ENCODE results near the gene MMP24OS. TPM values are rescaled to one million over a fixed set of nuclear protein-coding genes. Genes with fewer than 3 reads are reported as not detected.

MMP24OS gene
- total and polyA plus RNA-seq, 5 donors from 2014 or later, result 8.7 to 50.6 (median 9.6) TPM

- DNase-seq, result peak; percentile 71 to 93 (median 83)
- H3K9me3 Mint-ChIP-seq, result no peaks in the 10 kb centered on the region
- no peaks in the 10 kb centered on the region for H3K27me3 Mint-ChIP-seq
- no peak overlapping the region for H3K27ac ChIP-seq (ENCODE audit: insufficient read depth, low read length, poor library complexity, severe bottlenecking)
- H3K4me3 Mint-ChIP-seq, result no peak overlapping the region
- H3K27ac Mint-ChIP-seq, result peak overlapping the region in 2 of 3 donors; percentile 21 to 85
- H3K9me3 ChIP-seq (ENCODE audit: control insufficient read depth in 2 of 2, low read length in 2 of 2), result no peaks in the 10 kb centered on the region
- H3K4me3 ChIP-seq (ENCODE audit: low read depth, low read length), result no peak overlapping the region
- H3K4me1 ChIP-seq (ENCODE audit: control insufficient read depth, insufficient read depth, low read length, poor library complexity, severe bottlenecking), result peaks cover 7% of the 10 kb centered on the region
- peak; percentile 83 to 84 for ATAC-seq (ENCODE audit: low read depth in 2 of 2)
- H3K36me3 ChIP-seq (ENCODE audit: control insufficient read depth, insufficient read depth, low read length), result peaks cover 4% of the 10 kb centered on the region
- peaks cover 4% of the 10 kb centered on the region for H3K36me3 Mint-ChIP-seq
- H3K4me1 Mint-ChIP-seq, result peaks cover 4 to 15% (median 8%) of the 10 kb centered on the region in 4 donors
- no peaks in the 10 kb centered on the region for H3K27me3 ChIP-seq (ENCODE audit: control insufficient read depth, insufficient read depth, low read length)
Observed at GRCh38 chr20:35303735-35304491, 26.0 kb upstream of the MMP24OS start.

- Histone ChIP-seq H3K27me3 (ENCODE audit: control insufficient read depth, insufficient read depth, low read length) (no peaks in the 10 kb centered on the region), H3K36me3 (ENCODE audit: control insufficient read depth, insufficient read depth, low read length) (peaks cover 4% of the 10 kb centered on the region), H3K4me3 (ENCODE audit: low read depth, low read length) (no peak overlapping the region), H3K4me1 (ENCODE audit: control insufficient read depth, insufficient read depth, low read length, poor library complexity, severe bottlenecking) (peaks cover 7% of the 10 kb centered on the region), H3K27ac (ENCODE audit: insufficient read depth, low read length, poor library complexity, severe bottlenecking) (no peak overlapping the region), H3K9me3 (ENCODE audit: control insufficient read depth in 2 of 2, low read length in 2 of 2) (no peaks in the 10 kb centered on the region)
- H3K27ac Mint-ChIP-seq, result peak overlapping the region in 1 of 3 donors; percentile 85
- ATAC-seq (ENCODE audit: low read depth in 2 of 2) (no peak), DNase-seq (no peak)
- H3K4me1 Mint-ChIP-seq, result peaks cover 4 to 15% (median 8%) of the 10 kb centered on the region in 4 donors
- peaks cover 4% of the 10 kb centered on the region for H3K36me3 Mint-ChIP-seq
- no peak overlapping the region for H3K4me3 Mint-ChIP-seq
- H3K9me3 Mint-ChIP-seq, result peaks cover 0 to 2% (median 0%) of the 10 kb centered on the region in 7 donors
- H3K27me3 Mint-ChIP-seq, result no peaks in the 10 kb centered on the region
Observed at GRCh38 chr20:35303382-35303734, 25.4 kb upstream of the MMP24OS start.

GRCh38 chr20:35302421-35303335 lies 24.8 kb upstream of the MMP24OS start:
- no peak overlapping the region for H3K27ac ChIP-seq (ENCODE audit: insufficient read depth, low read length, poor library complexity, severe bottlenecking)
- H3K9me3 ChIP-seq (ENCODE audit: control insufficient read depth in 2 of 2, low read length in 2 of 2), result no peaks in the 10 kb centered on the region
- H3K4me3 ChIP-seq (ENCODE audit: low read depth, low read length), result no peak overlapping the region
- Mint-ChIP-seq H3K9me3 (peaks cover 0 to 3% (median 0%) of the 10 kb centered on the region in 7 donors), H3K27ac (no peak overlapping the region), H3K36me3 (peaks cover 4% of the 10 kb centered on the region), H3K4me1 (peaks cover 4 to 15% (median 8%) of the 10 kb centered on the region in 4 donors), H3K27me3 (no peaks in the 10 kb centered on the region), H3K4me3 (no peak overlapping the region)
- H3K36me3 ChIP-seq (ENCODE audit: control insufficient read depth, insufficient read depth, low read length), result peaks cover 4% of the 10 kb centered on the region
- ATAC-seq (ENCODE audit: low read depth in 2 of 2), result no peak
- H3K4me1 ChIP-seq (ENCODE audit: control insufficient read depth, insufficient read depth, low read length, poor library complexity, severe bottlenecking), result peaks cover 7% of the 10 kb centered on the region
- H3K27me3 ChIP-seq (ENCODE audit: control insufficient read depth, insufficient read depth, low read length), result no peaks in the 10 kb centered on the region
- peak in 1 of 3 donors; percentile 28 for DNase-seq

GRCh38 chr20:35301426-35301825 lies 23.5 kb upstream of the MMP24OS start:
- Mint-ChIP-seq H3K27ac (no peak overlapping the region), H3K4me3 (no peak overlapping the region)

GRCh38 chr20:35300469-35301262 lies 22.7 kb upstream of the MMP24OS start:
- no peaks in the 10 kb centered on the region for H3K36me3 ChIP-seq (ENCODE audit: control insufficient read depth, insufficient read depth, low read length)
- DNase-seq (no peak), ATAC-seq (ENCODE audit: low read depth in 2 of 2) (no peak)
- Mint-ChIP-seq H3K4me3 (no peak overlapping the region), H3K36me3 (peaks cover 2% of the 10 kb centered on the region), H3K9me3 (peaks cover 0 to 3% (median 0%) of the 10 kb centered on the region in 7 donors), H3K27me3 (no peaks in the 10 kb centered on the region), H3K27ac (peak overlapping the region in 2 of 3 donors; percentile 20 to 86), H3K4me1 (peaks cover 4 to 13% (median 7%) of the 10 kb centered on the region in 4 donors)
- peaks cover 7% of the 10 kb centered on the region for H3K4me1 ChIP-seq (ENCODE audit: control insufficient read depth, insufficient read depth, low read length, poor library complexity, severe bottlenecking)
- no peaks in the 10 kb centered on the region for H3K9me3 ChIP-seq (ENCODE audit: control insufficient read depth in 2 of 2, low read length in 2 of 2)
- no peaks in the 10 kb centered on the region for H3K27me3 ChIP-seq (ENCODE audit: control insufficient read depth, insufficient read depth, low read length)
- H3K4me3 ChIP-seq (ENCODE audit: low read depth, low read length), result no peak overlapping the region
- H3K27ac ChIP-seq (ENCODE audit: insufficient read depth, low read length, poor library complexity, severe bottlenecking), result no peak overlapping the region

More at GRCh38 chr20:35301426-35301825, 23.5 kb upstream of the MMP24OS start:
- H3K4me1 ChIP-seq (ENCODE audit: control insufficient read depth, insufficient read depth, low read length, poor library complexity, severe bottlenecking), result peaks cover 7% of the 10 kb centered on the region
- no peaks in the 10 kb centered on the region for H3K9me3 ChIP-seq (ENCODE audit: control insufficient read depth in 2 of 2, low read length in 2 of 2)
- H3K4me3 ChIP-seq (ENCODE audit: low read depth, low read length), result no peak overlapping the region
- H3K36me3 Mint-ChIP-seq, result peaks cover 4% of the 10 kb centered on the region
- H3K36me3 ChIP-seq (ENCODE audit: control insufficient read depth, insufficient read depth, low read length), result peaks cover 4% of the 10 kb centered on the region
- no peak overlapping the region for H3K27ac ChIP-seq (ENCODE audit: insufficient read depth, low read length, poor library complexity, severe bottlenecking)
- ATAC-seq (ENCODE audit: low read depth in 2 of 2) (no peak), DNase-seq (no peak)
- no peaks in the 10 kb centered on the region for H3K27me3 ChIP-seq (ENCODE audit: control insufficient read depth, insufficient read depth, low read length)
- peaks cover 0 to 3% (median 0%) of the 10 kb centered on the region in 7 donors for H3K9me3 Mint-ChIP-seq
- no peaks in the 10 kb centered on the region for H3K27me3 Mint-ChIP-seq
- peaks cover 4 to 15% (median 7%) of the 10 kb centered on the region in 4 donors for H3K4me1 Mint-ChIP-seq

GRCh38 chr20:35299780-35300179 lies 21.9 kb upstream of the MMP24OS start:
- Mint-ChIP-seq H3K27me3 (no peaks in the 10 kb centered on the region), H3K4me1 (peaks cover 4 to 10% (median 7%) of the 10 kb centered on the region in 4 donors), H3K36me3 (no peaks in the 10 kb centered on the region), H3K27ac (peak overlapping the region in 2 of 3 donors; percentile 80 to 86), H3K4me3 (no peak overlapping the region), H3K9me3 (peaks cover 0 to 3% (median 0%) of the 10 kb centered on the region in 7 donors)
- ATAC-seq (ENCODE audit: low read depth in 2 of 2) (no peak), DNase-seq (no peak)
- peaks cover 7% of the 10 kb centered on the region for H3K4me1 ChIP-seq (ENCODE audit: control insufficient read depth, insufficient read depth, low read length, poor library complexity, severe bottlenecking)
- no peaks in the 10 kb centered on the region for H3K9me3 ChIP-seq (ENCODE audit: control insufficient read depth in 2 of 2, low read length in 2 of 2)
- H3K27me3 ChIP-seq (ENCODE audit: control insufficient read depth, insufficient read depth, low read length), result no peaks in the 10 kb centered on the region
- H3K36me3 ChIP-seq (ENCODE audit: control insufficient read depth, insufficient read depth, low read length), result no peaks in the 10 kb centered on the region
- no peak overlapping the region for H3K4me3 ChIP-seq (ENCODE audit: low read depth, low read length)
- no peak overlapping the region for H3K27ac ChIP-seq (ENCODE audit: insufficient read depth, low read length, poor library complexity, severe bottlenecking)

GRCh38 chr20:35298264-35298663 lies 20.3 kb upstream of the MMP24OS start:
- no peak overlapping the region for H3K27ac Mint-ChIP-seq
- peaks cover 0 to 2% (median 0%) of the 10 kb centered on the region in 4 donors for H3K4me1 Mint-ChIP-seq

More at GRCh38 chr20:35298264-35298663, 20.3 kb upstream of the MMP24OS start:
- H3K4me3 Mint-ChIP-seq, result no peak overlapping the region
- H3K4me1 ChIP-seq (ENCODE audit: control insufficient read depth, insufficient read depth, low read length, poor library complexity, severe bottlenecking), result no peaks in the 10 kb centered on the region
- no peaks in the 10 kb centered on the region for H3K9me3 ChIP-seq (ENCODE audit: control insufficient read depth in 2 of 2, low read length in 2 of 2)
- H3K27me3 ChIP-seq (ENCODE audit: control insufficient read depth, insufficient read depth, low read length), result no peaks in the 10 kb centered on the region
- H3K4me3 ChIP-seq (ENCODE audit: low read depth, low read length), result no peak overlapping the region
- peaks cover 0 to 3% (median 0%) of the 10 kb centered on the region in 7 donors for H3K9me3 Mint-ChIP-seq
- H3K27me3 Mint-ChIP-seq, result peaks cover 5% of the 10 kb centered on the region
- no peaks in the 10 kb centered on the region for H3K36me3 ChIP-seq (ENCODE audit: control insufficient read depth, insufficient read depth, low read length)
- DNase-seq (no peak), ATAC-seq (ENCODE audit: low read depth in 2 of 2) (no peak)
- H3K27ac ChIP-seq (ENCODE audit: insufficient read depth, low read length, poor library complexity, severe bottlenecking), result no peak overlapping the region
- H3K36me3 Mint-ChIP-seq, result no peaks in the 10 kb centered on the region
